ENCODE data around the gene HOXC9. TPM values are rescaled to one million over a fixed set of nuclear protein-coding genes. Genes with fewer than 3 reads are reported as not detected.

The HOXC9 gene
- total RNA-seq, 1 donor from 2014 or later, result not detected

GRCh38 chr12:54010972-54011664, 11.2 kb downstream of the HOXC9 start:
- Mint-ChIP-seq H3K27me3 (ENCODE audit: low read depth) (peaks cover 83% of the 10 kb centered on the region), H3K4me3 (ENCODE audit: unreplicated experiment) (no peak overlapping the region), H3K36me3 (ENCODE audit: low read depth) (no peaks in the 10 kb centered on the region), H3K4me1 (ENCODE audit: low read depth) (peaks cover 11% of the 10 kb centered on the region), H3K9me3 (ENCODE audit: low read depth) (no peaks in the 10 kb centered on the region), H3K27ac (ENCODE audit: unreplicated experiment) (no peak overlapping the region)
- TF ChIP-seq CTCF (IDR thresholded peaks at IDR 0.05), result no peak
- no peak for DNase-seq (ENCODE audit: low spot score)

- Mint-ChIP-seq H3K36me3 (ENCODE audit: low read depth) (no peaks in the 10 kb centered on the region), H3K4me1 (ENCODE audit: low read depth) (peaks cover 8% of the 10 kb centered on the region), H3K27me3 (ENCODE audit: low read depth) (peaks cover 80% of the 10 kb centered on the region), H3K27ac (ENCODE audit: unreplicated experiment) (no peak overlapping the region), H3K9me3 (ENCODE audit: low read depth) (no peaks in the 10 kb centered on the region), H3K4me3 (ENCODE audit: unreplicated experiment) (no peak overlapping the region)
- no peak for TF ChIP-seq CTCF (IDR thresholded peaks at IDR 0.05)
- no peak for DNase-seq (ENCODE audit: low spot score)
Observed at GRCh38 chr12:54011665-54012532, 11.9 kb downstream of the HOXC9 start.

GRCh38 chr12:54012631-54013409, 12.9 kb downstream of the HOXC9 start:
- no peak for TF ChIP-seq CTCF (IDR thresholded peaks at IDR 0.05)
- Mint-ChIP-seq H3K27ac (ENCODE audit: unreplicated experiment) (no peak overlapping the region), H3K4me1 (ENCODE audit: low read depth) (peaks cover 15% of the 10 kb centered on the region), H3K27me3 (ENCODE audit: low read depth) (peaks cover 77% of the 10 kb centered on the region), H3K36me3 (ENCODE audit: low read depth) (no peaks in the 10 kb centered on the region), H3K4me3 (ENCODE audit: unreplicated experiment) (no peak overlapping the region), H3K9me3 (ENCODE audit: low read depth) (no peaks in the 10 kb centered on the region)
- no peak for DNase-seq (ENCODE audit: low spot score)

GRCh38 chr12:54014377-54015017, 14.5 kb downstream of the HOXC9 start:
- no peaks in the 10 kb centered on the region for H3K36me3 Mint-ChIP-seq (ENCODE audit: low read depth)
- H3K4me3 Mint-ChIP-seq (ENCODE audit: unreplicated experiment), result no peak overlapping the region
- no peak overlapping the region for H3K27ac Mint-ChIP-seq (ENCODE audit: unreplicated experiment)
- no peak for TF ChIP-seq CTCF (IDR thresholded peaks at IDR 0.05)
- no peak for DNase-seq (ENCODE audit: low spot score)
- H3K4me1 Mint-ChIP-seq (ENCODE audit: low read depth), result peaks cover 17% of the 10 kb centered on the region
- H3K9me3 Mint-ChIP-seq (ENCODE audit: low read depth), result no peaks in the 10 kb centered on the region
- H3K27me3 Mint-ChIP-seq (ENCODE audit: low read depth), result peaks cover 72% of the 10 kb centered on the region

All from chondrocyte (in vitro differentiated cells).